T-helper 17 cell (primary cell): ENCODE results near the gene ZDHHC7. TPM values are rescaled to one million over a fixed set of nuclear protein-coding genes. Genes with fewer than 3 reads are reported as not detected.

Experiments used
- ATAC-seq: fragments of 150-1000 bp; cut with Tn5 transposase; 2 replicates; pipeline ENCODE4 v1.10.0; 2021; ENCODE audit warnings: mild to moderate bottlenecking, moderate library complexity
- DNase-seq, 3 donors: peaks; one replicate each; pipeline versions ENCODE4 v3.0.0 to v3.0.0-alpha.2; 2020 to 2021
- H3K9me3 ChIP-seq: one replicate; pipeline ENCODE4 v1.7.0; 2013; ENCODE audit warnings: low read length, mild to moderate bottlenecking; ENCODE audit not compliant: control insufficient read depth, poor library complexity, severe bottlenecking
- H3K27ac Mint-ChIP-seq: one replicate; pipeline ENCODE4 v1.8.0; 2022; ENCODE audit warnings: mild to moderate bottlenecking, moderate library complexity, mixed read lengths
- H3K27me3 Mint-ChIP-seq: one replicate; pipeline ENCODE4 v1.8.0; 2022; ENCODE audit warnings: mixed read lengths
- H3K36me3 Mint-ChIP-seq: one replicate; pipeline ENCODE4 v1.8.0; 2022; ENCODE audit warnings: low read depth, mixed read lengths
- H3K4me1 Mint-ChIP-seq: one replicate; pipeline ENCODE4 v1.8.0; 2022; ENCODE audit warnings: mild to moderate bottlenecking, mixed read lengths
- H3K4me3 Mint-ChIP-seq: one replicate; pipeline ENCODE4 v1.8.0; 2022; ENCODE audit warnings: mild to moderate bottlenecking, moderate library complexity, mixed read lengths
- total RNA-seq, 4 donors: library from RNA in 2 of 4; stranded (reverse) in 2 of 4; gene quantifications; one replicate each; pipeline ENCODE4 v1.2.3 and lab custom pipeline; 2022 to 2026

Gene ZDHHC7
- total RNA-seq, 2 donors from 2014 or later, result 35.4 to 46.6 TPM

DNA sequence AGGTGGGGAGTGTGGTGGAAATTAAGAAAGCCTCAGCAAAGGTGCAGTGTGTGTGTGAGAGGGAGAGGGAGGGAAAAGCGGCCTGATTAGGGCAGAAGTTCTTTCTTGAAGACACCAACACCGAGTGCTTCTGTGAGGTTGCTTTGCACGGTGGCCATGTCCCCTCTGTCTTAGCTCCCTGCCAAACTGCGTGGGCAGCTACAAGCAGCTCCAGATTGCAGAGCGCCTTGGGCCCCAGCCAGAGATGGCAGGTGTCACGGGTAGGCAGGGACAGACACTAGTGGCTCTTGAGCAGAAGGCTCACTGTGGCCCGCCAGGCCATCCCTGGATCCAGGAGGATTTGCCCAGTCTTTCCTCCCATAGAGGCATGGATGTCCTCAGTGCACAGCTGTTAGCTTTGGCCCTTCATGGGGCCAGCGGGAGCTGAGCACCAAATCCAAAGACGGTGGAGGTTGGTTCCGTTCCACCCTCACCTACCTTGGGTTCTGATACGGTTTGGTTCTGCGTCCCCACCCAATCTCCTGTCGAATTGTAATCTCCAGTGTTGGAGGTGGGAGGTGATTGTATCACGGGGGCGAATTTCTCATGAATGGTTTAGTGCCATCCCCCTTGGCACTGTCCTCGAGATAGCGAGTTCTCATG, 37.7 kb upstream of the ZDHHC7 start:
- ATAC-seq (no peak), DNase-seq (no peak)
- Mint-ChIP-seq H3K4me1 (peaks cover 24% of the 10 kb centered on the region), H3K27ac (no peak overlapping the region), H3K36me3 (peaks cover 4% of the 10 kb centered on the region), H3K4me3 (peak overlapping the region; percentile 31), H3K27me3 (no peaks in the 10 kb centered on the region)
- H3K9me3 ChIP-seq, result no peaks in the 10 kb centered on the region

DNA sequence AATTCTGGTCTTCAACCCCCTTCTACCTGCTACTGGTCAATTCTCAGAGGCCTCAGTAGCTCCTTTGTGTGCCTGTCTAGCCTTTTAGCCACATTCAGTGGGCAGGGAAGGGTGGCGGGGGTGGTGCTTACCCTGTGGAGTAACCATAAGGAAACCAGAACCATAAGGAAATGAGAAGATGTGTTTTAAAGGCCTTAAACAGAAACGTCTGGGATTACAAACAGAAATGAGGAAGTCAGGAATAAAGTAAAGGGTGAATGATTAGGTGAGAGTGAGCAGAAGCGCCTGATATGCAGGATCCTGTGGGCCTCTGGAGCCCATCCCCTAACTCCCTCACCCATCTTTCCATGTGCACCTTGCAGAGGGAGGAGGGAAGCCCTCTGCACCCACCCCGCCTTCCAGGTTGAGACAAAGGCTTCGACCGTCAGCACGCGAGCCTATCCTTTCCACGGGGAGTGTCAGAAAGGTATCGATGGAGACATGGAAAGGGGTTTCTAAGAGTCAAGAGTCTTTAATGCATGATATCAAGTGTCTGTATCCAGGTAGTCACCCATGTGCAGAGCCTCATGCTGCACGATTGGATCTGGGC, 36.6 kb upstream of the ZDHHC7 start:
- ATAC-seq (no peak), DNase-seq (no peak)
- Mint-ChIP-seq H3K27me3 (no peaks in the 10 kb centered on the region), H3K4me1 (peaks cover 24% of the 10 kb centered on the region), H3K27ac (peak overlapping the region; percentile 85), H3K36me3 (peaks cover 4% of the 10 kb centered on the region), H3K4me3 (no peak overlapping the region)
- H3K9me3 ChIP-seq, result no peaks in the 10 kb centered on the region

DNA sequence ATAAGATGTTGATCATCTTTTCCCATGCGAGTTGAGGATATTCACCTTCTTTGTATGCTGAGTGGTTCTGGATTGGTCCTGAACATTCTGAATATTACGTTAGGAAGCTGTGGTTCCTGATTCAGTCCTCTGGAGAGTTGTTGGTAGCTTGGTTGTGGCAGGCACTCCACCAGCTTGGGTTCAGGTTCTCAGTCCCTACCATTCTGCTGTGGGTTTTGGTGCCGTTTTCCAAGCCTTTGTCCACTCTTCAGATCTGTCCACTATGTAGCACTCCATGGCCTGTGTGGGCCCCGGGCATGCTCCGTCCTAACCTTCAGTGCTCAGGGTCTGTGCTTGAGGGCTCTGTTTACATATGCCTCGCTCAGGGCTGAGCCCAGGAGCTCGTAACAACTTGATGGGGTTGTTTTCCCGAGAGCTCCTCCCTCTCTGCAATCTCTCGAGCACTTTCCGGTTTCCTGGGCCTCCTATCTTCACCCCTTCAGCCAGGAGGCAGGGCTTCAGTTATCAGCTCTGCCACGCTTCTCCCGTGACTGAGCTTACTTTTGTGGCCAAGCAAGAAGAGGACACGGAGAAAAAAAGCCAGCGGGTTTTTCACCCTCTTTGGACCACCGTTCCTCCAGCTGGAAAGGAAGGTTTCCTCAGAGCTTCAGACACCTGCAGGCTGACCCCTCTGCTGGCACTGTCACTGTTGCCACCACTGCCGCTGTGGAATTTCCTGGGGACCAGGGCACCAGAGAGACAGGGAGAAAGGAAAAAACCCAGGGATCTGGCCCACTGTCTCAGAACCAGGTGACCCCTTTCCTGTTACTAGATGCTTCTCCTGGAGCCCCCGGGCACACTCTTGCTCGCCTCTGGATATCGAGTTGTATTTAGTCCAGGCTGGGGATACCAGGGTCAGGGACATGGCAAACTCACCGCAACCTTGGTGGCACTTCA, 35.9 kb upstream of the ZDHHC7 start:
- Mint-ChIP-seq H3K27ac (peak overlapping the region; percentile 85), H3K36me3 (peaks cover 4% of the 10 kb centered on the region), H3K4me3 (peak overlapping the region; percentile 67), H3K4me1 (peaks cover 24% of the 10 kb centered on the region), H3K27me3 (no peaks in the 10 kb centered on the region)
- H3K9me3 ChIP-seq, result no peaks in the 10 kb centered on the region
- DNase-seq (no peak), ATAC-seq (peak; percentile 27)

DNA sequence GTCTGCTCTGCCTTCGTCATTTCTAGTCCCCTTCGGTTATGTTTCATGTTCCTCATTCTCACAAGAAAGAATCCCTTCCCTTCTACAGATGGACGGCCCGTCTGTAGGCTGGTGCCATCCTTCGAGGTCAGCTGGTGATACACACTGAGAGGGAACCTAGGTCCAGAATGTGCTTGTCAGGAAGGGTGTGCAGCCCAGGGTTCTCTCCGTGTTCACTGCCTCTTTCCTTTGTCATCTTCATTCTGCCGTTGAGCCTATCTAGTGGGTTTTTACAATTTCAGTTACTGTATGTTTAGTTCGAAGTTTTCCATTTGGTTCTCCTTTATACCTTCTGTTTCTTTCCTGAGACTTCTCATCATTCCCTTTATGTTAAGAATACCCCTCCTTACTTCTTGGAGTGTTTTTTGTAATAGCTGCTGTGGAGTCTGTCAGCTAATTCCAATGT, 35.2 kb upstream of the ZDHHC7 start:
- DNase-seq (no peak), ATAC-seq (no peak)
- no peaks in the 10 kb centered on the region for H3K27me3 Mint-ChIP-seq
- H3K27ac Mint-ChIP-seq, result peak overlapping the region; percentile 85
- peaks cover 4% of the 10 kb centered on the region for H3K36me3 Mint-ChIP-seq
- no peaks in the 10 kb centered on the region for H3K9me3 ChIP-seq
- H3K4me3 Mint-ChIP-seq, result no peak overlapping the region
- H3K4me1 Mint-ChIP-seq, result peaks cover 23% of the 10 kb centered on the region

DNA sequence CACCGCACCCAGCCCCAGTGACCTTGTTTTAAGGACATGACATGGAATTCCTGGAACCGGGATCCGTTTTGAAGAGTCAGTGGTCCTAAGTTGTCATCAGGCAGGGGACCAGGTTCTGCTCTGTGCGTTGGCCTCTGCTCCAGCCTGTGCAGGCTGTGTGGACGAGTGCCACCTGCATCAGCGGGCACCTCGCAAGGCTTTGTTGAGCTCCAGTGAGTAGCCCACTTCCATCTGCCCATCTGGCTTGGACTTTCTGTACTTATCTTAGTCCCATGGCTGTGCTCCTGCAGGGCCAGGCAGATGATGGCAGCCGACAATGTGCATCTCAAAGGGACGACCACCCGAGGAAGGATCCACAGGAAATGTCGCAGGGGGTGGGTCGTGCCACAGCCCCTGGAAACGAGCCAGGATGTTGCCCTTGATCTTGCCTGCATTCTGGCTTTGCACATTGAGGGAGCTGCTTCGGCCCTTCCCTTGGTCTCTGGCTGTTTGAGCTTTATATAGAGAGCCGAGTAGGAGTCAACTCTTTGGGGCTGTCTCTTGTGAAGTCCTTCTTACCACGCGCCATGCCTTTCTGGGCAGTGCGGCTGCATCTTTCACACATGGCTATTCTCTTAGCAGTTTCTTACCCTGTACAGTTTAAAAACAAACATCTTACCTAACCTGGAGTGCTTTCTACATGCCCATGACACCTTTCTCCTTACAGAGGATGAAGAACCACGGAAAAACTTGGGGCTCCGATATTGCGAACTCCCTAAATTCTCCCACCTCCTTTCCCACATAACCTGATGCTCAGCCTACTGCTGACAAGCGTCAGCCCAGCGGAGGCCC, 34.5 kb upstream of the ZDHHC7 start:
- H3K27ac Mint-ChIP-seq, result no peak overlapping the region

DNA sequence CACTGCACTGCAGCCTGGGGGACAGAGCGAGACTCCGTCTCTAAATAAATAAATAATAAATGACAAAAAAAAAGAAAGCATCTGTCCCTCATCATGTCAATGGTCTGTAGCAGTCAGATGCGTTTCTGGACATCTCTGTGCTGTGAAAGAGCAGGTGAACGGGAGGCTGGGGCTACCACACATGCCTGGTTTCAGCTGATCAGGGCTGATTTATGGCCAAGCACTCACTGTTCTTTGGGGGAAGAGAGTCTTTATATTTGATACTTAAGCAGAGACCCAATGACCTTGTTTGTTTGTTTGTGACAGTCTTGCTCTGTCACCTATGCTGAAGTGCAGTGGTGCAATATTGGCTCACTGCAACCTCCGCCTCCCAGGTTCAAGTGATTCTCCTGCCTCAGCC, 33.7 kb upstream of the ZDHHC7 start:
- H3K36me3 Mint-ChIP-seq, result peaks cover 4% of the 10 kb centered on the region
- no peak overlapping the region for H3K27ac Mint-ChIP-seq
- no peaks in the 10 kb centered on the region for H3K27me3 Mint-ChIP-seq
- no peak overlapping the region for H3K4me3 Mint-ChIP-seq
- no peak for DNase-seq
- no peaks in the 10 kb centered on the region for H3K9me3 ChIP-seq
- peaks cover 16% of the 10 kb centered on the region for H3K4me1 Mint-ChIP-seq
- no peak for ATAC-seq

More for the DNA sequence above, 34.5 kb upstream of the ZDHHC7 start:
- Mint-ChIP-seq H3K4me3 (no peak overlapping the region), H3K36me3 (peaks cover 4% of the 10 kb centered on the region), H3K27me3 (no peaks in the 10 kb centered on the region), H3K4me1 (peaks cover 19% of the 10 kb centered on the region)
- no peaks in the 10 kb centered on the region for H3K9me3 ChIP-seq
- ATAC-seq (no peak), DNase-seq (no peak)

DNA sequence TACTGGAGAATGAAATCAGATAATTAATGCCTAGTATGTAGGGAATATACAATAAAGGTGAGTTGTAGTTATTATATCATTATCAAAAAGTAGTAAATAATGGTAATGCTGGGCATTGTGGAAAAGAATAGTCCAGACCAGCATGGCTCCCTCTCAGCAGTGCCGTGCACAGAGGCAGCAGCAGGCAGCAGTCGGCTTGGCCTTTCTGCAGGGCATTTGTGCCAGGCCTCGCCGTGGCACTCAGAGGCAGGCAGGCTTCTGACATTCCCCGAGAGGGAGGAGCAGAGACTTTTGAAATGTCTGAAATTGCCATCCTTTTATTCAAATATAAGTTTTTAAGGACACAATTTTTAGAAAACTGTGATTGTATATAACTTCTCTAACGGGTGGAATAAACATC, 31.3 kb upstream of the ZDHHC7 start:
- H3K4me3 Mint-ChIP-seq, result no peak overlapping the region
- H3K9me3 ChIP-seq, result no peaks in the 10 kb centered on the region
- H3K27ac Mint-ChIP-seq, result no peak overlapping the region
- peaks cover 14% of the 10 kb centered on the region for H3K4me1 Mint-ChIP-seq
- no peak for DNase-seq
- peaks cover 4% of the 10 kb centered on the region for H3K36me3 Mint-ChIP-seq
- no peaks in the 10 kb centered on the region for H3K27me3 Mint-ChIP-seq
- no peak for ATAC-seq

DNA sequence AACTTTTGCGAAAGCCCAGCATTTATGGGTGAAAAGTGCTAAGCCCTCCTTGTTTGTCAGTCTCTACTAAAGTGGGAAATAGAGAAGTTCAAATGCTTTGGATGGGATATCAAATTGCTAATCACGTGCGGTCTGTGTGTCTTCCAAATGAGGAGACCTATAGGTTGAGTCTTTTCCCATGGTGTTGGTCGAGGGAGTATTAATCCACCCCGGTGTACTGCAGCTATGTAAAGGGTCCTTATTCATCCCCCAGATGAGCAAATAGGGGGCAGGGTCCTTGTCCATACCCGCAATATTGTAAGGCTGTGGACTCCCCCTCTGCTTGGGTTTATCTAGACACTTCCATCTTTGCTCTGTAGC, 30.8 kb upstream of the ZDHHC7 start:
- H3K9me3 ChIP-seq, result no peaks in the 10 kb centered on the region
- DNase-seq, result no peak
- H3K27ac Mint-ChIP-seq, result no peak overlapping the region
- H3K27me3 Mint-ChIP-seq, result no peaks in the 10 kb centered on the region
- no peak overlapping the region for H3K4me3 Mint-ChIP-seq
- no peak for ATAC-seq
- peaks cover 12% of the 10 kb centered on the region for H3K4me1 Mint-ChIP-seq
- peaks cover 4% of the 10 kb centered on the region for H3K36me3 Mint-ChIP-seq

DNA sequence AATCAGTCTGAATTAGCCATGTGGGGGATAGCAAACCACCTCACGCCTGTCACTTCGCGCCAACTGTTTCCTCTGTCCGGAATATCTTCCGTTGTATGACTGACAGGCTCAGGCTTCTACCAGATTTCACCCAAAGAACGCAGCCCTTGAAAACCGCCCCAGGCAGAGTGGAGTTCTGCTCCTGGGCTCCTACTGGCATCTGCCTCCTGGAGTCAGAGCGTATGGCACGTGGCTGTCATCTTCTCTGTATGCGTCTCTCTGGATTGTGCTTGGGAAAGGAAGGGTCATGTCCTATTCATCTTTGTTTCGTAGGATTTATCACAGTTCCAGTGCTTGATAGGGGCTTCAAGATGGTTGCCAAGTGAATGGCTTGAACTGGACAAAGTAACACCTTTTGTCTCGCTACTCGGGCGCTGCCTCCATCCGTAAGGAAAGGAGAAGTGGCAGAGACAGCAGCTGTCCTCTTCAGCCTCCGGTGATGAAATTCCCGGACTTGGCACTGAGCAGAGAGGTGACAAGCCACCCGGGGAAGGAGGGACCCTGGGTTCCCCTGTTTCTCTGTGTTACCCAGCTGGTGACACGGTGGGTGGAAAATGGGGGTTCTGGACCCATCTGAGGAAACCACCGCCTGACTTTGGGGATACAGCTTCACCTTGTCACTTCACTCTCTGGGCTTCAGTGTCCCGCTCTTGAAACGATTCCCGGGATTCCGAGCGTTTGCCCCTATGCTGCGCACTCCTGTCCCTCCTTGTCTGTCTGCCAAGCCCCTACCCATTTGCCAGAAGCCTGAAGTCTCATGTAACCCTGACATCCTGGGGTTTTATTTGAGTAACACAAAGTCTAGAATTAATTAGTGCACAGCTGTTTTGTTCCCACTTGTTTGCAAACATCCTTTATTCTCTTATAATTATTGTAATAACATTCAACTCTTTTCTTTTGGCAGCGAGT, 30.2 kb upstream of the ZDHHC7 start:
- Mint-ChIP-seq H3K4me1 (peaks cover 7% of the 10 kb centered on the region), H3K4me3 (no peak overlapping the region), H3K36me3 (peaks cover 2% of the 10 kb centered on the region), H3K27ac (no peak overlapping the region), H3K27me3 (no peaks in the 10 kb centered on the region)
- no peak for ATAC-seq
- DNase-seq, result no peak
- H3K9me3 ChIP-seq, result no peaks in the 10 kb centered on the region

DNA sequence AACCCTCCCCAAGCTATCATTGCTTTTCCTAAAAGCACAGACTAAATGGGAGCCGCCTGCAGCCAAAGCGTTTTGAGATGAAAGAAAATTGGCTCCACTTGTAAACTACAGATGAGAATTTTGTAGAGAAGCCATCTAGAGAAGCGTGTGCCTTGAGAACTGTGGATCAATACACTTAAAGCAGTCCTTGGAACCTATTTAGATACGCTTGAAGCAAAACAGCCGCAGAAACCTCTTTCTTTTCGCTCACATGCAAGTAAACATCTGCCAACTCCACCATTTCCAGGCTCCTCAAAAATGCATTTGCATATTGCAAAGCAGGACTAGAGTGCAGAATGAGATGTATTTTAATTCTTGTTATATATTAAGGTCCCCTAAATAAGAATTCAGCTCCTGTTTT, 29.4 kb upstream of the ZDHHC7 start:
- Mint-ChIP-seq H3K27ac (no peak overlapping the region), H3K27me3 (no peaks in the 10 kb centered on the region), H3K4me3 (no peak overlapping the region), H3K4me1 (peaks cover 4% of the 10 kb centered on the region), H3K36me3 (no peaks in the 10 kb centered on the region)
- no peaks in the 10 kb centered on the region for H3K9me3 ChIP-seq
- DNase-seq (no peak), ATAC-seq (no peak)

DNA sequence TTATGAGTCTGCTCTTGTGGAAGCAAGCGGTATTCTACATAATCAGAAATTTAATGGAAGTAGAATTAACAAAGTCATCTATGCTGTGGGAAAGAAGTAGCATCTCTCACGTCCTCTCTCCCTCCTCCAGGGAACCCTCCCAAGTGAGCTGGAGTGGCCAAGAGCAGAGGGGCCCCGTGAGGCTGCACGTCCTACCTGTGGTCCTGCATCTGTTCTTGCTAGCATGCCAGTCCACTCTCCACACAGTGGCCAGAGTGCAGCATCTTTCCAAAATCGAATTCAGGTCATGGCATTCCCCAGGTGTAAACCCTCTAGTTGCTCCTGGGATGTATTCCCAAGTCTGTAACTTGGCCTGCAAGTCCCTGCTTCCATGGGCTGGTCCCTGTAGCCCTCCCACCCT, 26.4 kb upstream of the ZDHHC7 start:
- Mint-ChIP-seq H3K36me3 (no peaks in the 10 kb centered on the region), H3K4me3 (no peak overlapping the region), H3K4me1 (peaks cover 7% of the 10 kb centered on the region), H3K27ac (no peak overlapping the region), H3K27me3 (no peaks in the 10 kb centered on the region)
- H3K9me3 ChIP-seq, result no peaks in the 10 kb centered on the region
- DNase-seq, result no peak
- no peak for ATAC-seq

DNA sequence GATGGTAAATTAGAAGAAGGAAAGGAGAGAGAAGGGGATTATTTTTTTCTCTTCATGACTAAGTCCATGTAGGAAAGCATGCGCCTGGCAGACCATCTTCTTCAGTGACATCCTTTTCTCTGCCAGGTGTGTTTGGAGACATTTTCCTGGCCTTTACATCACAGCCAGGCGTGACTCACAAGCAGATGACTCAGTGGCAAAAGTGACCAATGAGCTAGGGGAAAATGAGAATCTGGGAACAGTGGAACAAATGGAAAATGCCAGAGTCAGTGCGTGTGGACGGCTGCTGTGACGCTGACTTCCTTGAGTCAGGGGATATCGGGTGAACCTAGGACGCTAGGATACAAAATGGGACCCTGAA, 25.7 kb upstream of the ZDHHC7 start:
- ATAC-seq (no peak), DNase-seq (no peak)
- H3K9me3 ChIP-seq, result no peaks in the 10 kb centered on the region
- no peak overlapping the region for H3K27ac Mint-ChIP-seq
- no peaks in the 10 kb centered on the region for H3K27me3 Mint-ChIP-seq
- H3K4me3 Mint-ChIP-seq, result no peak overlapping the region
- H3K36me3 Mint-ChIP-seq, result no peaks in the 10 kb centered on the region
- peaks cover 7% of the 10 kb centered on the region for H3K4me1 Mint-ChIP-seq
